GM18499 (cell line): ENCODE data around the gene AQP1.

Experiments
- ATAC-seq: cut with Tn5 transposase; IDR thresholded peaks from one replicate; pipeline ENCODE4 v1.9.1; 2021; ENCODE audit warnings: moderate number of reproducible peaks; ENCODE audit not compliant: insufficient read depth, unreplicated experiment

Gene AQP1

DNA sequence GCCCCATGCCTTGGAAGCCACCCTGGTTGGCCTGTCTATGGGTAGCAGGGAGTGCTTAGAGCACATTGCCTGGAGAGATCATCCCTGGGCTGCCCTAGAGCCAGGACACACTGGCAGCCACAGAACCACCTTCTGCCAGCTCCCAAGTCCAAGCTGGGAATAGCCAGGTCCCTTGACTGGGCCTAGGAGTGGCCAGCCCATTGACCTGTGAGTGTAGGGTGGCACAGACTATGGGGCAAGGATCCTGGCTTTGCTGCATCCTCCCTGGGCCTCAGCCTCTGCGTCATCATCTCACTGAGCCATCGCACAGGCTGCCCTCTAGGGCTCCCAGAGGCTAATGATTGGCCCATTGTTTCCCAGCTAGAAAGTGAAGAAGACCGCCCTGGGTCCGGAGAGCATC is 7.0 kb downstream of the AQP1 start:
- no peak for ATAC-seq

GRCh38 chr7:30920021-30920583 is 8.4 kb downstream of the AQP1 start:
- ATAC-seq, result no peak

- ATAC-seq, result no peak
Measured at GRCh38 chr7:30920584-30921539, 9.2 kb downstream of the AQP1 start.

DNA sequence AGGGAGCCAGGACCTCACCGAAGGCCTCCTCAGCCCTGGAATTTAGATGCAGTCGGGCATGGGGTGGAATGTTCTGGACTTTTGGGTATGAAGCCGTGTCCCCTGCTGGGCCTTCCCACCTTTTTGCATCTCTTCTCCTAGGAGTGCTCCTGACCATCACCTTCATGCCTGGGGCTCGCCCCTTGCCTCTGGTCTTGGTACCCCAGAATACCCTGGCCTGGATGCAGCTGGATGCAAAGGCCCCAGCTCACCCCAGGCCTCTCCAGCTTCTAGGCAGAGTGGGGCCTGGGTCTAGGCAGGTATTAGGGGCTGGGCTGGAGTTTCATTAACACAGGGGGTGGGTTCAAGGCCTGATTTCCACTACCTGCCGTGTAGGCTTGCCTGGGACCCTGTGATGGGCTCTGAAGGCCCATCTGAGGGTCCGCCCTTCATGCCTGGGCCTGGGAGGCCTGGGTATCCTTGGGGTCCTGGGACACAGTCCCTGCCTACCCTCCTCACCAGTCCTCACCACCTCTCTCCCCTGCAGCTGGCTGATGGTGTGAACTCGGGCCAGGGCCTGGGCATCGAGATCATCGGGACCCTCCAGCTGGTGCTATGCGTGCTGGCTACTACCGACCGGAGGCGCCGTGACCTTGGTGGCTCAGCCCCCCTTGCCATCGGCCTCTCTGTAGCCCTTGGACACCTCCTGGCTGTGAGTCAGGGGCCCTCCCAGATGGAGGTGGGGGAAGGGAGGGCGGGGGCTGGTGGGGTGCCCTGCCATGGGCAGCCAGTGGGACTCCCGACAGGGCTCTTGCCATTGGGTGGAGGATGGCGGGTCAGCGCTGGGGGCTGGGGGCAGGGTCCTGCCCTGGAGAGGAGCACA is 10.1 kb downstream of the AQP1 start:
- no peak for ATAC-seq

- no peak for ATAC-seq
Measured at GRCh38 chr7:30922596-30922995, 10.9 kb downstream of the AQP1 start.

DNA sequence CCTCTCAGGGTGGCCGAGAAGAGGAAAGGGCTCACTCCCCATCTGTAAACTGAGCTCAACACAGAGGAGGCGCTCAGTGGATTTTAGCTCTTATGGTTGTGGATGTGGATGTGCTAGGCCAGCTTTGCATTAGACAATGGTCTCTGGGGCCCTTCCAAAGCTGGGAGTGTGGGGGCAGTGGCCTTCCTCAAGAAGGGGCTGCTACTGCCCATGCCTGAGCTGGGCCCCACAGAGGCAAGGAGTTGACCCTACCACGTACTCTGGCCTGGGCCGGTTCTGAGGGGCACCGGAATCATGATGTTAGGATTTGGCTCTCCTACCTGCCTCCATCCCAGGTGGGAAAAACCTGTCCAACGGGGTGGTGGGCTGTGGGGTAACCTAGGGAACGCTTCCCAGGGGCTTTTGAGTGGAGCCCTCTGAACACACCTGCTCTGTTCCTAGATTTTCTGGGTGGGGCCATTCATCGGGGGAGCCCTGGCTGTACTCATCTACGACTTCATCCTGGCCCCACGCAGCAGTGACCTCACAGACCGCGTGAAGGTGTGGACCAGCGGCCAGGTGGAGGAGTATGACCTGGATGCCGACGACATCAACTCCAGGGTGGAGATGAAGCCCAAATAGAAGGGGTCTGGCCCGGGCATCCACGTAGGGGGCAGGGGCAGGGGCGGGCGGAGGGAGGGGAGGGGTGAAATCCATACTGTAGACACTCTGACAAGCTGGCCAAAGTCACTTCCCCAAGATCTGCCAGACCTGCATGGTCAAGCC is 11.5 kb downstream of the AQP1 start:
- no peak for ATAC-seq

- ATAC-seq, result no peak
Measured at GRCh38 chr7:30923774-30924413, 12.2 kb downstream of the AQP1 start.

DNA sequence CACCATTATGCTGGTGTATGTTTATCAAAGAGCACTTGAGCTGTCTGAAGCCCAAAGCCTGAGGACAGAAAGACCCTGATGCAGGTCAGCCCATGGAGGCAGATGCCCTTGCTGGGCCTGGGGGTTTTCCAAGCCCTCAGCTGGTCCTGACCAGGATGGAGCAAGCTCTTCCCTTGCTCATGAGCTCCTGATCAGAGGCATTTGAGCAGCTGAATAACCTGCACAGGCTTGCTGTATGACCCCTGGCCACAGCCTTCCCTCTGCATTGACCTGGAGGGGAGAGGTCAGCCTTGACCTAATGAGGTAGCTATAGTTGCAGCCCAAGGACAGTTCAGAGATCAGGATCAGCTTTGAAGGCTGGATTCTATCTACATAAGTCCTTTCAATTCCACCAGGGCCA is 13.0 kb downstream of the AQP1 start:
- ATAC-seq, result no peak

DNA sequence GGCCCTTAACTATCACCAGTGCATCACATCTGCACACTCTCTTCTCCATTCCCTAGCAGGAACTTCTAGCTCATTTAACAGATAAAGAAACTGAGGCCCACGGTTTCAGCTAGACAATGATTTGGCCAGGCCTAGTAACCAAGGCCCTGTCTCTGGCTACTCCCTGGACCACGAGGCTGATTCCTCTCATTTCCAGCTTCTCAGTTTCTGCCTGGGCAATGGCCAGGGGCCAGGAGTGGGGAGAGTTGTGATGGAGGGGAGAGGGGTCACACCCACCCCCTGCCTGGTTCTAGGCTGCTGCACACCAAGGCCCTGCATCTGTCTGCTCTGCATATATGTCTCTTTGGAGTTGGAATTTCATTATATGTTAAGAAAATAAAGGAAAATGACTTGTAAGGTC is 13.5 kb downstream of the AQP1 start:
- ATAC-seq, result no peak

DNA sequence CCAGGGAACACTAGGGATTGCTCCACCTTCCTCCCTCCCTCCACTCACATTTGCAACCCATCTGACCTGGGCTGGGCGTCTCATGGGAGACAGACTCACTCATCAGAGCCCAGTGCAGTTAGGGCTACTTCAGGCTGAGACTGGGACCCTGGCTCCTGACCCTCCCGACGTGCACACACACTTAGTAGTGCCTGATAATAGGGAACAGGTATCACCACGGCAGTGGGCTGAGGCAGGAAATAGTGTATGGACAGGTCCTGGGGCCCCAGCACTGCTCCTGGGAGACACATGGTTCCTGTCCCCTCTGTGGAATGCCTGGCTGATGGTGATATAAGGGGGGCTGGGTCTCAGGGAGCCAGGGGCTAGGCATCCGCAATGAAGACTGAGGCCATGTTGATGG is 14.3 kb downstream of the AQP1 start:
- no peak for ATAC-seq

DNA sequence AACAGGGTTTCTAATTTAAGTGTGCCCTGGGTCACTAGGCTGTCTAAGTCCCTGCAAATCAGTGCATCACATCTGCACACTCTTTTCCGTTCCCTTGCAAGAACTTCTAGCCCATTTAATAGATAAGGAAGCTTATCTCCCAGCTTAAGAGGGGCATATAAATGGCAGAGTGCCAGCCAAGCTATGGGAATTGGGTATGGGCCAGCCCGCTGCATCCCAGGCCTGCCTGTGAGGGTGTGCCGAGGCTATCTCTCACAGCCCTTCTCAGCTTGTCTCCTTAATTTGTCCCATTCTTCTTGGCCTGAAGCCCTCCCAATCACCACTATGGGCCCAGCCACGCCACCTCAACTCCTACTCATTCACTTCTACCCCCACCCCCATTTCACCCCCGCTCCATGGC is 14.7 kb downstream of the AQP1 start:
- no peak for ATAC-seq

- no peak for ATAC-seq
Measured at GRCh38 chr7:30927040-30927439, 15.4 kb downstream of the AQP1 start.

GRCh38 chr7:30927559-30927958 is 15.9 kb downstream of the AQP1 start:
- no peak for ATAC-seq

DNA sequence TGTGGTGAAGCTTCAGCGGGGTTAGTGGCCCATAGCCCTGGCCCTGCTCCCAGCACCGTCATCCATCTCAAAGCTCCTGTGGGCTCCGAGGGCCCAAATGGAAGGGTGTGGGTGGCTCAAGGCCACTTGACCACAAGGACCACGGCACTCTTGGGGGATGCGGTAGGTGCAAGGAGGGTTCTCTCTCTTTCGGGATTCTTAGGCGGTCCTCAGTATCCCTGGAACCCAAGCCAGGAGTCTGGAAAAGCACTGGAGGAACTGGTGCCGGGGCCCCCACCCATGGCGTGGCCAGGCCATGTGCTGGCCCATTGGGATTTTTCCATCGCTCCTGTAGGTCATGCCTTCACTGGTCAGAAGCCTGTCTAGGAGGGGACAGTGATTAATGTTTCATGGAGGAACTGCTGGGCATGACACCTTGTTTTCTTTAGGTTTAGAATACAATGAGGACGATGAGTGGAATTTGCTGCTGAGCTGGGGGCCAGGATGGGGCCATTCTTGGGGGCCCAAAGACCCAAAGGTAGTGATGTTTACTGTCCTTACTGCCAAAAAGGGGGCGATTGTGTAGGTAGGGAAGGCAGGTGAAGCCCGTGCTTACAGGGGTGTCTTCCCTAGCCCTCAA is 16.7 kb downstream of the AQP1 start:
- ATAC-seq, result no peak

DNA sequence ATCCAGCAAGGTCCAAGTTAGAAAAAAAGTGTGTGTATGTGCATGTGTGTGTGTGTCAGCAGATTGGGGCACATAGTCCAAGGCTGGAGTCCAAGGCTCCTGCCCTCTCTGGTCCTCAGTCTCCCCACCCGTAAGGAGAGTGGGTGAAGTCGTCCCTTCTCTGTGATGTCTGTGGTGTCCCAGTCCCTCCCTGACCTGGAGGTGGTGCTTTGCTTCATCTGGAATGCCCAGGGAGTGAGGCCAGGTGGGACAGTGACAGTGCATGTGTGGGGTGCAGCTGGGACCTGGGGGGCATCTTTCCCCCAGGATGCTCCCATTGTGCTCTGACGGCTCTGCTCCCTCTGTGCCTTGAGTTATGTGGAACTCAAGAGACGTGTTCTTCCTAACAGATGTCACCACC is 18.0 kb downstream of the AQP1 start:
- ATAC-seq, result no peak

DNA sequence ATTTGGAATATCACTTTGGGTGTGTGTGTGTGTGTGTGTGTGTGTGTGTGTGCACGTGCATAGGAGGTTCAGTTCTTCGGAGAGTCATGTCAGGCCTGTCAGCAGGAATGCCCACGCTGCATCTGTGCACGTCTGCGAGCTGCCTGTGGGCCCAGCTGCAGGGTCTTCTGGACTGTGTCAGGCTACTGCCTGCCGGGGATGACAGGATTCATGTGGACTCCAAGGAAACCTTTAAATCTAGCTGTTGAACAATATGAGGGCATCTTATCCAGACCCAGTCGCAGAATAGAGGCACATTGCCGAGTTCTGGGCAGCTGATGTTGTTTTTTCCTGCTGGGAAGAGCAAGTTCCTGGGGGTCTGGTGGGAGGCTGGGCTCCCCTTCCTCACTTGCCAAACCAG is 19.0 kb downstream of the AQP1 start:
- ATAC-seq, result no peak

- no peak for ATAC-seq
Measured at GRCh38 chr7:30931161-30931928, 19.7 kb downstream of the AQP1 start.

GRCh38 chr7:30931929-30932540 is 20.4 kb downstream of the AQP1 start:
- no peak for ATAC-seq
